HTR-8/SVneo (cell line): ENCODE measurements around the gene COL6A2.

Source experiments
- DNase-seq: peaks from one replicate; pipeline ENCODE4 v3.0.0; 2011; ENCODE audit warnings: low spot score, mixed read lengths; ENCODE audit not compliant: insufficient read length
- FAIRE-seq: peaks from 2 replicates; lab custom pipeline; 2011; peaks lifted over from hg19 to GRCh38; lab: Jason Lieb, UNC

Gene COL6A2

DNA sequence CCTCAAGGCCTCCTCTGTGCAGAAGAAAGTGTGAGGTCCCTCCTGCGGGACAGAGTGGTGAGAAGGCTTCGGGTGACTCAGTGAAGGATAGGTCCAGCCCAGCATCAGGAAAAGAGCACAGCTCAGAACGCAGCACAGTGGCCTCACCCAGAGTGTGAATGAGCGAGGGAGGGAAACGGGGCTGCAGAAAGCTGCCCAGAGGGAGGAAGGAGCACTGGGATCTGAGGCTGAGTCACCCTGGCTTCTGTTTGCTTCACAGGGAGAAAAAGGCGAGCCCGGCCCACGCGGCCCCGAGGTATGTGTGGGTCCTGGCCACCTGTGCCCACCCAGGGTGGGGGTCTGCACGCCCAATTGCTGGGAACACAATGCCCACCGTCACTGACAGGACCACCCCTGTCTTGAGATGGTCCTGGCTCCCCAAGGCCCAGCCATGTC lies 24.3 kb downstream of the COL6A2 start:
- DNase-seq (no peak), FAIRE-seq (no peak)

- FAIRE-seq (no peak), DNase-seq (no peak)
These were observed 25.1 kb downstream of the COL6A2 start for GRCh38 chr21:46122758-46123683.

DNA sequence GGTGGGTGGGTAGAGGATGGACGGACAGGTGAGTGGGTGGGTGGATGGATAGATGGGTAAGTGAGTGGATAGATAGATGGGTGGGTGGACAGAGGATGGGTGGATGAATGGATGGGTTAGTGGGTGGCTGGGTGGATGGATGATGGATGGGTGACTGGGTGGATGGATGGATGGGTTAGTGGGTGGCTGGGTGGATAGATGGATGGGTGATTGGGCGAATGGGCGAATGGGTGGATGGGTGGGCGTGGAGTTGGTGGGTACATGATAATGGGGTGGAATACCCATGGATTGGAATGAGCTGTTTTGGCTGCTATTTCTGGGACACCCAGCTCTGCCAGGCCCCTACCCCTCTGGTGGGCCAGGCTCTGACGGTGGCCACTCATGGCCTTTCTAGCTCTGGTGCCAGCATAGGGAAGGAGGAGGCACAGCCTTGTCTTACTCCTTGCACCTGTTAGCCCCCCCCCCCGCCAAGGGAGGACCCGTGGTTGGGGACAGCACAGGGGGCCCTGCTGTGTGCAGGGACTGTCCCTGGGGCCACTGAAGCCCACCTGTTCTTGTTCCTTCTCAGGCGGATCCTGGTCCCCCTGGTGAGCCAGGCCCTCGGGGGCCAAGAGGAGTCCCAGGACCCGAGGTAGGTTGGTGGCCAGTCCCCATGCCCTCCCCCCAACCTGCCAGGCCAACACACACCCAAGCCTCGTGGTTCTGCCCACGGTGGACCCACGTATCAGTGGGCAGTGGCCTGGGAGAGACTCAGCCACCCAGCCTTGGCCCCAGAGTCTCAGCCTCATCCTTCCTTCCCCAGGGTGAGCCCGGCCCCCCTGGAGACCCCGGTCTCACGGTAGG lies 26.4 kb downstream of the COL6A2 start:
- FAIRE-seq, result no peak

GRCh38 chr21:46124926-46125845 lies 27.3 kb downstream of the COL6A2 start:
- DNase-seq, result no peak
- FAIRE-seq, result no peak

More for the DNA sequence above, 26.4 kb downstream of the COL6A2 start:
- DNase-seq, result no peak

- DNase-seq, result no peak
These were observed 28.0 kb downstream of the COL6A2 start for GRCh38 chr21:46125846-46126301.

DNA sequence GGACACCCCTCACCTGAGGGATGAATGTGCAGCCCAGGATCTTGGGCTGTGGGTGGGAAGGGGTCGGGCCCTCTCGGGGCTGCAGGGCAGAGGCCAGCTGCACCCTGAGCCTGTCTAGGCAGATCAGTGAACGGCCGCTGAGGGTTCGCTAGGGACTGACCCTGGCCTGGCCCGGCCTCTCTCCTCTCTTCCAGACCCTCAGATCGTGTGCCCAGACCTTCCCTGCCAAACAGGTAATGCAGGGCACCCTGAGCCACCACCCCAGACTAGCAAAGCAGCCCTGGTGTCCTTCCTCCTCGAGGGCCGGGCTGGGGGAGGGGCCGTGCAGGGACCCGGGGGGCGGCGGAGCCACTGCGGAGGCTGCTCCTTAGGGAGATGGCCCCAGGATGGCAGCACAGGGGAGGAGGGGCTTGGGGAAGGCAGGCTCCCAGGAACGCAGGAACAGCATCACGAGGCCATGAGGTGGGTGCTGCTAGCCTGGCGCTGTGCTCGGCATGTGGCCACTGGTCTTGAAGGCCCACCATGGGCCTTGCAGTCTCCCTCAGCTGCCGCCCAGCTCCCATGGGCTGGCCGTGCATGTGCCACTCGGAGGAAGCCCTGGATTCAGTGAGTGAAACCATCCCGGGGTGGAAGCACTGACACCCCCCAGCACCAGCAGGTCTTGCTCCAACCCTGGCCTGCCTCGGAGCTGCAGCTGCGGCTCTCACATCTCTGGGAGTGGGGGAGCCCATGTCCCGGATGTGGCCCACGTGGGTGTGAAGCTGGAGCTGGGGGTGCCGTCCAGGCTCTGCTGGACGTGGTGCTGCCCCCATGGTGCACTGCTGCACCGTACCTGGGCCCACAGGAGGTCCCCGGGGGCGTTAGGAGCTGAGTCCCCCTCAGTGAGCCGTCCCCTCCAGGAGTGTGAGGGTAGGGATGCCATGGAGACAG lies 28.7 kb downstream of the COL6A2 start:
- FAIRE-seq, result no peak
- DNase-seq, result no peak

More at GRCh38 chr21:46125846-46126301, 28.0 kb downstream of the COL6A2 start:
- FAIRE-seq, result no peak

DNA sequence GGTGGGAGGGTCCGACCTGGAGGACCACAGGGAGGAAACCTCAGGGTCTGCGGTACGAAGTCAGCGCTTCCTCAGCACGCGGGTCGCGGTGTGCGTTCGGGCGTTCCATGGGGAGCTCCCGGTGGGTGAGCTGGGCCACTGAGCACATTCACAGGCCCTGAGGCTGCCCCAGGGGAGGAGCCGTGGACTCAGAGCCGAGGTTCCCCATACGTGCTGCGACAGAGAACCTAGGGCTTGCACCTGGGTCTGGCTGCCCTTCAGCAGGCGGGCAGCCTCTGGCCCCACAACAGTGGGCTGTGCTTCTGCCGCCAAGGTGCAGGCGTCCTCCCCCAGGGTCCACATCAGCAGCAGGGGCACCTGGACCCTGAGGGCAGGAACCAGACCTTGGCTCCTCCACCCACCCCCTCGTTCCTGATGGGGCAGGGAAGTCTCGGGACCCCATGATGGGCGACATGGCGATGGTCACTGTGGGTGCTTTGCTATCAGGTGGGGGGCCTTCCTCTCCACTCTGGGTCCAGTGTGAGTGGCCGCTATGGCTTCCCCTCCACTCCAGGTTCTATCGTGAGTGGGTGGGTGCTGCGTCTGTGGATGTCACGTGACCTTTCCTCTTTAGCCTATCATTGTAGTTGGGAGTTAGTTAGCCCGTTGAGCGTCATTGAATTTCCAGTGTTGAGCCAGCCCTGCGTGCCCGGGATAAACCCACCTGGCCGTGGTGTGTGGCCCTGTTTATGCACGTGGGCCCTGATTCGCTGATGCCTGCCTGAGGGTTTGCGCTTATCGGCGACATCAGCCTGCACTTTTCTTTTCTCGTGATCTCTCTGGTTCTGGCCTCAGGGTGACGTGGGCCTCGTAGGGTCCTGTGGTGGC lies 29.6 kb downstream of the COL6A2 start:
- DNase-seq (no peak), FAIRE-seq (no peak)

DNA sequence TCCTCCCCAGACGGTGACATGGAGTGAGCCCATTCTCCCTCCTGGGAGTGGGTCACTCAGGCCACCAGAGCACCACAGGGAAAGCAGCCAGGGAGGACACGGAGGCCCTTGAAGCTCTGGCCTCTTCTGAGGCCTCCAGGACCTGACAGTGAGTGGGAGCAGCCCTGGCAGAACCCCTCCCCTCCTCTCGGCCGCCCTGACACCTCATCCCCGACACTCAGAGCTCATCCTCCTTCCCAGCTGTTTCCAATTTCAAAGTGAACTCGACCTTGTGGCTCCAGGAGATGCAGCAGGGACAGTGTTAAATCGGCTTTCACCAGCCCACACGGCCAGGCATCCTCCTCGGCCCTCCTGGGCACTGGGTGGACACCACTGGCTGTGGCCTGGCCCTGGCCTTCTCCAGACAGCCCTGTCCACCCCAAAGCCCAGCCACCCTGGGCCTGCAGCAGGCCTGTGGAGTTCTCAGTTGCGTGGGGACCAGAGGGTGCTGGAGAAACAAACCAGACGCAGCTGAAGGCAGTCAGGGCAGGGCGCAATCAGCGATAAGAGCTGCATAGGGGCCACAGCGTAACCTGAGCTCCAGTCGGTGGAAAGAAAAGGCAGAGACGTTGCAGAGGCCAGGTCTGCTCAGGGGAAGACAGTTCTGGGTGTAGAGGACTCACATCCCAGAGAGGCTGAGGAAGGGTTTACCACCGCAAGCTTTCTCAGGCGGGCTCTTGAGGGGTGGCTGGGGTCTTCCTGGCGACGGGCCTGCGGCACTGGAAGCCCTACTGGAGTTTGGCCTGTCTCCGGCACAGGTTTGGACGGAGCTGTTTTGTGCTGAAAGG lies 30.4 kb downstream of the COL6A2 start:
- FAIRE-seq (no peak), DNase-seq (no peak)

DNA sequence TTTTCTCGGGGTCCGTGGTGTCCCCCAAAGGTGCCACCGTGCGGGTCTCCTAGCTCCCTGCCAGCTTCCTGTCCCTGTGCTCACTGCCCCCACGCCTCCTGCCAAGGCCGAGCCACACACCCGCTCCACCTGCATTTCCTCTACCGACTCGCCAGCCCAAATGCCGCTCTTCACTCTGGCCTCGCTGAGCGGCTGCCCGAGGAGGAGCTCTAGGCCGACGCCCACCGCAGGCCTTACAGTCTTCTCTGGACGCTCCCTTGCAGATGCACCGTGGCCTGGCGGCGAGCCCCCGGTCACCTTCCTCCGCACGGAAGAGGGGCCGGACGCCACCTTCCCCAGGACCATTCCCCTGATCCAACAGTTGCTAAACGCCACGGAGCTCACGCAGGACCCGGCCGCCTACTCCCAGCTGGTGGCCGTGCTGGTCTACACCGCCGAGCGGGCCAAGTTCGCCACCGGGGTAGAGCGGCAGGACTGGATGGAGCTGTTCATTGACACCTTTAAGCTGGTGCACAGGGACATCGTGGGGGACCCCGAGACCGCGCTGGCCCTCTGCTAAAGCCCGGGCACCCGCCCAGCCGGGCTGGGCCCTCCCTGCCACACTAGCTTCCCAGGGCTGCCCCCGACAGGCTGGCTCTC lies 31.1 kb downstream of the COL6A2 start:
- DNase-seq (no peak), FAIRE-seq (no peak)

DNA sequence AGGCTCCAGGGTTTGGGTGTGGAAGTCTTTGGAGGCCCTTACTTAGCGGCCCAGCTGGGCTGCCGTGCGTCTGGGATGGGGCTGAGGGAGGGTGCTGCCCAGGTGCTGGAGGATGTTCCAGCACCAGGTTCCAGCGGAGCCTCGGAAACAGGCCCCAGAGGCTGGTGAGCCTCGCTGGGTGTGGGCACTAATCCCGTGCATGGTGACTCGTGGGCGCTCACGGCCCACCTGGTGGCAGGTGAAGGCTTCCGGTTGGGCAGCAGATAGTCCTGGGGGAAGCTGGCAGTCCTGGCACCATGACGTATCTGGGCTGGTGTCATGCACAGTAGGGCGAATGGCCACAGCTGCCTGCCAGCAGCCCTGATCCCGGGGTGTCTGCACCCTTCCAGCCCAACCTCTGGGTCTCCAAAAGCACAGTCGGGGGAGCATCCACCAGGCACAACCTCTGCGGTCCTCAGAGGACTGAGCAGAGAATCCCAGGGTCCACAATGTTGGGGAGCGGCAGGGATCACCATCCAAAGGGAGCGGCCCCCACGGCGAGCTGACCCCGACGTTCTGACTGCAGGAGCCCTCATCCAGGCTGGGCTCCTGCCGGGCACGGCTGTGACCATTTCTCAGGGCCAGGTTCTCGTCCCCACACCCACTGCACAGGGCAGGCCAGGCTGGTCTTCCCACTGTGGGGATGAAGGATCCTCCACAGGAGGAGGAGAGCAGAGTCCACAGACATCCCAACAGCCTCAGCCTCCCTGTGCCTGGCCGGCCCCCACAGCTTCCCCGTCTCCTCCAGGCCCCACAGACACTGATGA lies 32.1 kb downstream of the COL6A2 start:
- no peak for DNase-seq
- FAIRE-seq, result no peak

GRCh38 chr21:46130831-46131587 lies 33.1 kb downstream of the COL6A2 start:
- FAIRE-seq (no peak), DNase-seq (no peak)

DNA sequence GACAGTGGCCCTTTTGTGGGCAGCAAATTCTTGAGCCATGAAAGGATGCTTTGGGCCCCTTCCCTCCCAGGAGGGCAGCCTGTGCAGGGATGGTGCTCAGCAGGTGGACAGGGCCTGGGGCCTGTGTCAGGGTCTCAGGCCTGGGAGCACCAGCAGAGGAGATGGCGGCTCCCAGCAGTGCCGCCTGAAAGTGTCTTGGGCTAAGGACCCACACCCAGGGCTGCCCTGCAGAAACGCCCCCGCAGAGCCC lies 33.6 kb downstream of the COL6A2 start:
- DNase-seq (no peak), FAIRE-seq (no peak)

GRCh38 chr21:46131838-46132651 lies 34.1 kb downstream of the COL6A2 start:
- FAIRE-seq (no peak), DNase-seq (no peak)

DNA sequence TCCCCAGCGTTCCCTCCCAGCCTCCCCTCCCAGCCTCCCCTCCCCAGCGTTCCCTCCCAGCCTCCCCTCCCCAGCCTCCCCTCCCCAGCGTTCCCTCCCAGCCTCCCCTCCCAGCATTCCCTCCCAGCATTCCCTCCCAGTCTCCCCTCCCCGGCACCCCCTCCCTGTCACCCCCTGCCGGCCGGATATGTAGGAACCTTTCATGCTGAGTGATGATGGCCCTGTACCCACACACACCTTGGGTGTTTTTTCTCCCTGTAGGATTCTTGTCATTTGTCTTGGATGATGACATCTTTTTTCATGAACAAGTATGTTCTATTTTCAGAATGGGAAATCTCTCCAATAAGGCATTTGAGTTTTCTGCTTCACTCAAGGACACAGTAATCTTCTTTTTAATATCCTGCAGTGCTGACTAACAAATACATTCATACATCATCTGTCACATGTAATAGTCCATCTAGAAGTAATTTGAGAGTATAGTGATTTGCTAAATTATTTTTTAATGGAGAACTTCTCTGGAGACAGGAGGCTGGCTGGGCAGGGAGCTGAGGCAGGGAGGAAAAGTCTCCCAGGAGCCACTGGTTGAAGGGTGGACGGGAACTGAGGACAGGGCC lies 38.0 kb downstream of the COL6A2 start:
- FAIRE-seq (no peak), DNase-seq (no peak)
